HepG2 (cell line): ENCODE data around the gene DNASE1.

Experiments
- POLR2AphosphoS2 ChIP-seq: IDR thresholded peaks from 2 replicates; pipeline ENCODE4 v1.6.1; 2011; ENCODE audit warnings: low read depth, low read length, improper control_type of control experiment
- RXRA ChIP-seq: sonication (generic); formaldehyde crosslinking; IDR thresholded peaks from 2 replicates; pipeline ENCODE4 v1.5.1; 2020; ENCODE audit warnings: missing genetic modification reagents
- TF ChIP-seq, protein P1 (sequence below): IDR thresholded peaks from 2 replicates; pipeline ENCODE4 v1.6.1; 2016; ENCODE audit warnings: missing compliant biosample characterization, missing genetic modification reagents, borderline replicate concordance

DNA sequence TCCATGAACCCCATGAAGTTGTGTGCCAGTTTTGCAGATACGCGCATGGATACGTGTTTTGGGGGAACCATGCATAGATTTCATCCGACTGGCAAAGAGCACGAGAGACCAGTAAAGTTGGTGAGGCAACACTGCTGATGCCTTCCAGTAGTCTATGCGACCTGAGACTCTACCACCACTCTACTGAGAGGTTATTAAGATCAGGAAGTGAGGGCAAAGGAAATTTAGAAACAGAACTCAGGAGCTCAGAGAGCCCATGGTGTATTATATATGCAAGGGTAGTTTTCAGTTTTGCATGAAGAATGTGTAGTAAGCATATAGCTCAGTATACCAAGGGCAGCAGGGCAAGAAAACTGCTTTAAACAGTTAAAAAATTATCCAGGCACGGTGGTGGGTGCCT lies 47.3 kb upstream of the DNASE1 start:
- TF ChIP-seq, protein P1, sequence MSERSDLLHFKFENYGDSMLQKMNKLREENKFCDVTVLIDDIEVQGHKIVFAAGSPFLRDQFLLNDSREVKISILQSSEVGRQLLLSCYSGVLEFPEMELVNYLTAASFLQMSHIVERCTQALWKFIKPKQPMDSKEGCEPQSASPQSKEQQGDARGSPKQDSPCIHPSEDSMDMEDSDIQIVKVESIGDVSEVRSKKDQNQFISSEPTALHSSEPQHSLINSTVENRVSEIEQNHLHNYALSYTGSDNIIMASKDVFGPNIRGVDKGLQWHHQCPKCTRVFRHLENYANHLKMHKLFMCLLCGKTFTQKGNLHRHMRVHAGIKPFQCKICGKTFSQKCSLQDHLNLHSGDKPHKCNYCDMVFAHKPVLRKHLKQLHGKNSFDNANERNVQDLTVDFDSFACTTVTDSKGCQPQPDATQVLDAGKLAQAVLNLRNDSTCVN (CRISPR knock-in tag) = no peak
- TF ChIP-seq POLR2AphosphoS2 (no peak), RXRA (CRISPR knock-in tag) (no peak)
